HTR-8/SVneo (cell line): ENCODE measurements around the gene HBA2.
"Not testable (repeated sequence)": the region's sequence is repeated elsewhere in the genome, so short reads cannot be mapped to it uniquely, and the experiment has no call there.

Experiments
- DNase-seq: peaks from one replicate; pipeline ENCODE4 v3.0.0; 2011; ENCODE audit warnings: low spot score, mixed read lengths; ENCODE audit not compliant: insufficient read length
- FAIRE-seq: peaks from 2 replicates; lab custom pipeline; 2011; peaks lifted over from hg19 to GRCh38; lab: Jason Lieb, UNC

HBA2 gene

DNA sequence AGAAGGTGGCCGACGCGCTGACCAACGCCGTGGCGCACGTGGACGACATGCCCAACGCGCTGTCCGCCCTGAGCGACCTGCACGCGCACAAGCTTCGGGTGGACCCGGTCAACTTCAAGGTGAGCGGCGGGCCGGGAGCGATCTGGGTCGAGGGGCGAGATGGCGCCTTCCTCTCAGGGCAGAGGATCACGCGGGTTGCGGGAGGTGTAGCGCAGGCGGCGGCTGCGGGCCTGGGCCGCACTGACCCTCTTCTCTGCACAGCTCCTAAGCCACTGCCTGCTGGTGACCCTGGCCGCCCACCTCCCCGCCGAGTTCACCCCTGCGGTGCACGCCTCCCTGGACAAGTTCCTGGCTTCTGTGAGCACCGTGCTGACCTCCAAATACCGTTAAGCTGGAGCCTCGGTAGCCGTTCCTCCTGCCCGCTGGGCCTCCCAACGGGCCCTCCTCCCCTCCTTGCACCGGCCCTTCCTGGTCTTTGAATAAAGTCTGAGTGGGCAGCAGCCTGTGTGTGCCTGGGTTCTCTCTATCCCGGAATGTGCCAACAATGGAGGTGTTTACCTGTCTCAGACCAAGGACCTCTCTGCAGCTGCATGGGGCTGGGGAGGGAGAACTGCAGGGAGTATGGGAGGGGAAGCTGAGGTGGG, 657 bp downstream of the HBA2 start:
- not testable (repeated sequence) for DNase-seq, FAIRE-seq

DNA sequence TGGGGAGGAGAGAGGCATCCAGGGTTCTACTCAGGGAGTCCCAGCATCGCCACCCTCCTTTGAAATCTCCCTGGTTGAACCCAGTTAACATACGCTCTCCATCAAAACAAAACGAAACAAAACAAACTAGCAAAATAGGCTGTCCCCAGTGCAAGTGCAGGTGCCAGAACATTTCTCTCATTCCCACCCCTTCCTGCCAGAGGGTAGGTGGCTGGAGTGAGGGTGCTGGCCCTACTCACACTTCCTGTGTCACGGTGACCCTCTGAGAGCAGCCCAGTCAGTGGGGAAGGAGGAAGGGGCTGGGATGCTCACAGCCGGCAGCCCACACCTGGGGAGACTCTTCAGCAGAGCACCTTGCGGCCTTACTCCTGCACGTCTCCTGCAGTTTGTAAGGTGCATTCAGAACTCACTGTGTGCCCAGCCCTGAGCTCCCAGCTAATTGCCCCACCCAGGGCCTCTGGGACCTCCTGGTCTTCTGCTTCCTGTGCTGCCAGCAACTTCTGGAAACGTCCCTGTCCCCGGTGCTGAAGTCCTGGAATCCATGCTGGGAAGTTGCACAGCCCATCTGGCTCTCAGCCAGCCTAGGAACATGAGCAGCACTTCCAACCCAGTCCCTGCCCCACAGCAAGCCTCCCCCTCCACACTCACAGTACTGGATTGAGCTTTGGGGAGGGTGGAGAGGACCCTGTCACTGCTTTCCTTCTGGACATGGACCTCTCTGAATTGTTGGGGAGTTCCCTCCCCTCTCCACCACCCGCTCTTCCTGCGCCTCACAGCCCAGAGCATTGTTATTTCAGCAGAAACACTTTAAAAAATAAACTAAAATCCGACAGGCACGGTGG, 1.5 kb downstream of the HBA2 start:
- DNase-seq, FAIRE-seq: not testable (repeated sequence)

DNA sequence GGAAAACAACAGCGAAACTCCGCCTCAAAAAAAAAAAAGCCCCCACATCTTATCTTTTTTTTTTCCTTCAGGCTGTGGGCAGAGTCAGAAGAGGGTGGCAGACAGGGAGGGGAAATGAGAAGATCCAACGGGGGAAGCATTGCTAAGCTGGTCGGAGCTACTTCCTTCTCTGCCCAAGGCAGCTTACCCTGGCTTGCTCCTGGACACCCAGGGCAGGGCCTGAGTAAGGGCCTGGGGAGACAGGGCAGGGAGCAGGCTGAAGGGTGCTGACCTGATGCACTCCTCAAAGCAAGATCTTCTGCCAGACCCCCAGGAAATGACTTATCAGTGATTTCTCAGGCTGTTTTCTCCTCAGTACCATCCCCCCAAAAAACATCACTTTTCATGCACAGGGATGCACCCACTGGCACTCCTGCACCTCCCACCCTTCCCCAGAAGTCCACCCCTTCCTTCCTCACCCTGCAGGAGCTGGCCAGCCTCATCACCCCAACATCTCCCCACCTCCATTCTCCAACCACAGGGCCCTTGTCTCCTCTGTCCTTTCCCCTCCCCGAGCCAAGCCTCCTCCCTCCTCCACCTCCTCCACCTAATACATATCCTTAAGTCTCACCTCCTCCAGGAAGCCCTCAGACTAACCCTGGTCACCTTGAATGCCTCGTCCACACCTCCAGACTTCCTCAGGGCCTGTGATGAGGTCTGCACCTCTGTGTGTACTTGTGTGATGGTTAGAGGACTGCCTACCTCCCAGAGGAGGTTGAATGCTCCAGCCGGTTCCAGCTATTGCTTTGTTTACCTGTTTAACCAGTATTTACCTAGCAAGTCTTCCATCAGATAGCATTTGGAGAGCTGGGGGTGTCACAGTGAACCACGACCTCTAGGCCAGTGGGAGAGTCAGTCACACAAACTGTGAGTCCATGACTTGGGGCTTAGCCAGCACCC, 2.6 kb downstream of the HBA2 start:
- FAIRE-seq (no peak), DNase-seq (no peak)

DNA sequence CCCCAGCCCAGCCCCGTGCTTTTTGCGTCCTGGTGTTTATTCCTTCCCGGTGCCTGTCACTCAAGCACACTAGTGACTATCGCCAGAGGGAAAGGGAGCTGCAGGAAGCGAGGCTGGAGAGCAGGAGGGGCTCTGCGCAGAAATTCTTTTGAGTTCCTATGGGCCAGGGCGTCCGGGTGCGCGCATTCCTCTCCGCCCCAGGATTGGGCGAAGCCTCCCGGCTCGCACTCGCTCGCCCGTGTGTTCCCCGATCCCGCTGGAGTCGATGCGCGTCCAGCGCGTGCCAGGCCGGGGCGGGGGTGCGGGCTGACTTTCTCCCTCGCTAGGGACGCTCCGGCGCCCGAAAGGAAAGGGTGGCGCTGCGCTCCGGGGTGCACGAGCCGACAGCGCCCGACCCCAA, 3.3 kb downstream of the HBA2 start:
- DNase-seq: not testable (repeated sequence)
- FAIRE-seq: peak; percentile 59

DNA sequence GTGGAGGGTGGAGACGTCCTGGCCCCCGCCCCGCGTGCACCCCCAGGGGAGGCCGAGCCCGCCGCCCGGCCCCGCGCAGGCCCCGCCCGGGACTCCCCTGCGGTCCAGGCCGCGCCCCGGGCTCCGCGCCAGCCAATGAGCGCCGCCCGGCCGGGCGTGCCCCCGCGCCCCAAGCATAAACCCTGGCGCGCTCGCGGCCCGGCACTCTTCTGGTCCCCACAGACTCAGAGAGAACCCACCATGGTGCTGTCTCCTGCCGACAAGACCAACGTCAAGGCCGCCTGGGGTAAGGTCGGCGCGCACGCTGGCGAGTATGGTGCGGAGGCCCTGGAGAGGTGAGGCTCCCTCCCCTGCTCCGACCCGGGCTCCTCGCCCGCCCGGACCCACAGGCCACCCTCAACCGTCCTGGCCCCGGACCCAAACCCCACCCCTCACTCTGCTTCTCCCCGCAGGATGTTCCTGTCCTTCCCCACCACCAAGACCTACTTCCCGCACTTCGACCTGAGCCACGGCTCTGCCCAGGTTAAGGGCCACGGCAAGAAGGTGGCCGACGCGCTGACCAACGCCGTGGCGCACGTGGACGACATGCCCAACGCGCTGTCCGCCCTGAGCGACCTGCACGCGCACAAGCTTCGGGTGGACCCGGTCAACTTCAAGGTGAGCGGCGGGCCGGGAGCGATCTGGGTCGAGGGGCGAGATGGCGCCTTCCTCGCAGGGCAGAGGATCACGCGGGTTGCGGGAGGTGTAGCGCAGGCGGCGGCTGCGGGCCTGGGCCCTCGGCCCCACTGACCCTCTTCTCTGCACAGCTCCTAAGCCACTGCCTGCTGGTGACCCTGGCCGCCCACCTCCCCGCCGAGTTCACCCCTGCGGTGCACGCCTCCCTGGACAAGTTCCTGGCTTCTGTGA, 4.1 kb downstream of the HBA2 start, which contains the start of gene HBA1:
HBA1 (plus strand) TSS at position 204 of the 906 bp plus-strand sequence; CDS start at position 241, 37 bp downstream.
- not testable (repeated sequence) for DNase-seq, FAIRE-seq

DNA sequence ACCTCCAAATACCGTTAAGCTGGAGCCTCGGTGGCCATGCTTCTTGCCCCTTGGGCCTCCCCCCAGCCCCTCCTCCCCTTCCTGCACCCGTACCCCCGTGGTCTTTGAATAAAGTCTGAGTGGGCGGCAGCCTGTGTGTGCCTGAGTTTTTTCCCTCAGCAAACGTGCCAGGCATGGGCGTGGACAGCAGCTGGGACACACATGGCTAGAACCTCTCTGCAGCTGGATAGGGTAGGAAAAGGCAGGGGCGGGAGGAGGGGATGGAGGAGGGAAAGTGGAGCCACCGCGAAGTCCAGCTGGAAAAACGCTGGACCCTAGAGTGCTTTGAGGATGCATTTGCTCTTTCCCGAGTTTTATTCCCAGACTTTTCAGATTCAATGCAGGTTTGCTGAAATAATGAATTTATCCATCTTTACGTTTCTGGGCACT, 4.7 kb downstream of the HBA2 start:
- FAIRE-seq (no peak), DNase-seq (no peak)

DNA sequence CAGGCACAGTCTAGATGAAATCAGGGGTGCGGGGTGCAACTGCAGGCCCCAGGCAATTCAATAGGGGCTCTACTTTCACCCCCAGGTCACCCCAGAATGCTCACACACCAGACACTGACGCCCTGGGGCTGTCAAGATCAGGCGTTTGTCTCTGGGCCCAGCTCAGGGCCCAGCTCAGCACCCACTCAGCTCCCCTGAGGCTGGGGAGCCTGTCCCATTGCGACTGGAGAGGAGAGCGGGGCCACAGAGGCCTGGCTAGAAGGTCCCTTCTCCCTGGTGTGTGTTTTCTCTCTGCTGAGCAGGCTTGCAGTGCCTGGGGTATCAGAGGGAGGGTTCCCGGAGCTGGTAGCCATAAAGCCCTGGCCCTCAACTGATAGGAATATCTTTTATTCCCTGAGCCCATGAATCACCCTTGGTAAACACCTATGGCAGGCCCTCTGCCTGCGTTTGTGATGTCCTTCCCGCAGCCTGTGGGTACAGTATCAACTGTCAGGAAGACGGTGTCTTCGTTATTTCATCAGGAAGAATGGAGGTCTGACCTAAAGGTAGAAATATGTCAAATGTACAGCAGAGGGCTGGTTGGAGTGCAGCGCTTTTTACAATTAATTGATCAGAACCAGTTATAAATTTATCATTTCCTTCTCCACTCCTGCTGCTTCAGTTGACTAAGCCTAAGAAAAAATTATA, 5.4 kb downstream of the HBA2 start:
- DNase-seq: no peak
- no peak for FAIRE-seq

DNA sequence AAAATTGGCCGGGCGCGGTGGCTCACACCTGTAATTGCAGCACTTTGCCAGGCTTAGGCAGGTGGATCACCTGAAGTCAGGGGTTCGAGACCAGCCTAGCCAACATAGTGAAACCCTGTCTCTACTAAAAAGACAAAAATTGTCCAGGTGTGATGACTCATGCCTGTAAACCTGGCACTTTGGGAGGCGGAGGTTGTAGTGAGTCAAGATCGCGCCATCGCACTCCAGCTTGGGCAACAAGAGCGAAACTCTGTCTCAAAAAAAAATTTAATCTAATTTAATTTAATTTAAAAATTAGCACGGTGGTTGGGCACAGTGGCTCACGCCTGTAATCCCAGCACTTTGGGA, 6.0 kb downstream of the HBA2 start:
- DNase-seq (no peak), FAIRE-seq (no peak)

DNA sequence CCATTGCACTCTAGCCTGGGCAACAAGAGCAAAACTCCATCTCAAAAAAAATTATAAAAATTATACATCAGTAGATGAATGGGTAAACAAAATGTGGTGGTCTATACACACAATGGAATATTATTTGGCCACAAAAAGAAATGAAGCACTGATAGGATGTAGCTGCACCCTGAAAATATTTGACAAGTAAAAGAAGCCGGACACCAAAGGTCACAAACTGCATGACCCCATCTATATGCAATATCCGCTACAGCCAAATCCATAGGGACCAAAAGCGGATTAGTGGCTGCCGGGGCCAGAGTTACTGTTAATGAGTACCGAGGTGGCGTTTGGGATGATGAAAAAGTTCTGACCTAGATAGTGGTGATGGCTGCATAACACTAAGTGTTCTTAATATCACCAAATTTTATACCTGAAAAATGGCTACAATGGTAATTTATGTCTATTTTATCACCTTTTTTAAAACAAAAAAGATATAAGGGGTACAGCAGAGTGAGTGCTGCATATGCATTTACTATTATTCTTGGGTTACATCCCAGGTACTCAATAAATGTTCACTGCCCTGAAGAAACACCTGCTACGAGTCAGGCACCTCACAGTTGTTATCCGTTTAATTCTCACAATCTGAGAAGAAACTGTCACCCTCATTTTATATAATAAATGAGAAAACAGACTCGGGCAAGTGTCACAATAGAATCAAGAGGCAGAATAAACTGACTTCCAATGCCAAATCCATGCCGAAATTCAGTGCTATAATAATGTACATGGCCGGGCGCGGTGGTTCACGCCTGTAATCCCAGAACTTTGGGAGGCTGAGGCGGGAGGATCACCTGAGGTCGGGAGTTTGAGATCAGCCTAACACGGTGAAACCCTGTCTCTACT, 6.8 kb downstream of the HBA2 start:
- FAIRE-seq (no peak), DNase-seq (no peak)

DNA sequence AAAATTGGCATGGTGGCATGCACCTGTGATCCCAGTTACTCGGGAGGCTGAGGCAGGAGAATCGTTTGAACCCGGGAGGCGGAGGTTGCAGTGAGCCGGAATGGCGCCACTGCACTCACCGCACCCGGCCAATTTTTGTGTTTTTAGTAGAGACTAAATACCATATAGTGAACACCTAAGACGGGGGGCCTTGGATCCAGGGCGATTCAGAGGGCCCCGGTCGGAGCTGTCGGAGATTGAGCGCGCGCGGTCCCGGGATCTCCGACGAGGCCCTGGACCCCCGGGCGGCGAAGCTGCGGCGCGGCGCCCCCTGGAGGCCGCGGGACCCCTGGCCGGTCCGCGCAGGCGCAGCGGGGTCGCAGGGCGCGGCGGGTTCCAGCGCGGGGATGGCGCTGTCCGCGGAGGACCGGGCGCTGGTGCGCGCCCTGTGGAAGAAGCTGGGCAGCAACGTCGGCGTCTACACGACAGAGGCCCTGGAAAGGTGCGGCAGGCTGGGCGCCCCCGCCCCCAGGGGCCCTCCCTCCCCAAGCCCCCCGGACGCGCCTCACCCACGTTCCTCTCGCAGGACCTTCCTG, 7.5 kb downstream of the HBA2 start, which contains the start of gene HBQ1:
HBQ1 (plus strand) TSS at position 359 of the 575 bp plus-strand sequence; CDS start at position 387, 28 bp downstream.
- DNase-seq: peak; percentile 71
- no peak for FAIRE-seq

DNA sequence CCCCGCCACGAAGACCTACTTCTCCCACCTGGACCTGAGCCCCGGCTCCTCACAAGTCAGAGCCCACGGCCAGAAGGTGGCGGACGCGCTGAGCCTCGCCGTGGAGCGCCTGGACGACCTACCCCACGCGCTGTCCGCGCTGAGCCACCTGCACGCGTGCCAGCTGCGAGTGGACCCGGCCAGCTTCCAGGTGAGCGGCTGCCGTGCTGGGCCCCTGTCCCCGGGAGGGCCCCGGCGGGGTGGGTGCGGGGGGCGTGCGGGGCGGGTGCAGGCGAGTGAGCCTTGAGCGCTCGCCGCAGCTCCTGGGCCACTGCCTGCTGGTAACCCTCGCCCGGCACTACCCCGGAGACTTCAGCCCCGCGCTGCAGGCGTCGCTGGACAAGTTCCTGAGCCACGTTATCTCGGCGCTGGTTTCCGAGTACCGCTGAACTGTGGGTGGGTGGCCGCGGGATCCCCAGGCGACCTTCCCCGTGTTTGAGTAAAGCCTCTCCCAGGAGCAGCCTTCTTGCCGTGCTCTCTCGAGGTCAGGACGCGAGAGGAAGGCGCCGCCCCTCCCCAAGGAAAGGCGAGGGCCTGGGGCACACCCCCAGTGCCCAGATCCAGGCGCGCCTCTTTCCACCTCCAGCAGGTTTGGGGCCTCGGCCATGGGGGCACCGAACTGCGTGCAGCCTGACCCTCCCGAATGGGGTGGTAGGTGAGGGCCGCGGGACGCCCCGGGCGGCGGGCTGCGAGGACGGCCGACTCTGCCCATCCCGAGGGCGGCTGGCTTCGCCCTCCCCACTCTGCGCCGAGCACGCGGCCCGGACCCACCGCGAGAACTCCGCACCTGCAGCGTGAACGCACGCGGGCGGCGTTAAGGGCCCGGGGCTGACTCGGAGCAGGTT, 8.2 kb downstream of the HBA2 start:
- DNase-seq (peak; percentile 91), FAIRE-seq (peak; percentile 95)

DNA sequence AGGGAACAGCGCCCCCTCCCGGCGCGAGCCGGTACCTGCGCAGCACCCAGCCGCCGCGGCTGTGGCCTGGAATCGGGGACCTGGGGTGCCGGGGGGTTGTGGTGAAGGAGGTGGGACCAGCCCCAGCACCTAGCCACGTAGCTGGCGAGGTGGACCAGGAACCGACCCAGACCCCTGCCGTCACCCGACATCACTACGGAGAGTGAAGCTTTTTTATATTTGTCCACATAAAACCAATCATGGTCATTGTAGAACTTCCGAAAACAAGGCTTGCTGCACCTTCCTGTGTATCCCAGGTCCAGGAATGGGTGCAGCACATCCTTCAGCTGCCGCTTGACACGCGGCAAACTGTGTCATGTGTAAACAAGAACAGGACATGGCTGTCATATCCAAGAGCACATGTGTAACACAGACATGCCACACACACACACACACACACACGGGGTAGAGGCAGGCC, 8.9 kb downstream of the HBA2 start:
- DNase-seq: no peak
- no peak for FAIRE-seq

DNA sequence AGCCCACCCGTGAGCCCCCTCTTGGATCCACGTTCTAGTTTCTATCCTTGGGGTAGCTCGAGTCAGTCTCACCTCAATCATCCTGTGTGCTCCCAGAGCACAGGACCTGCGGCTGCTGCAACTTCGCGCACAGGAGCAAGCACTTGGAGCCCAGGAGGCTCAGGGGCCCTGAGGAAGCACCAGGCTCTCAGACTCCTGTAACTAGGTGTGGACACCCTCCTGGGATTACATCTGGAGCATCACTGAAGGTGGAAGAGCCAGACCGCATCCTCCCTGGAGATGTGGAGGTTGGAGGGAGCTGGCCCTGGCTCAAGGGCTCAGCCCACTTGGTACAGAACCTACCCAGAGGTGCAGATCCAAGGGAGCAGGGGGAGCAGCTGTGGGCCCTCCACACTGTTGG, 10.3 kb downstream of the HBA2 start:
- DNase-seq (no peak), FAIRE-seq (no peak)

DNA sequence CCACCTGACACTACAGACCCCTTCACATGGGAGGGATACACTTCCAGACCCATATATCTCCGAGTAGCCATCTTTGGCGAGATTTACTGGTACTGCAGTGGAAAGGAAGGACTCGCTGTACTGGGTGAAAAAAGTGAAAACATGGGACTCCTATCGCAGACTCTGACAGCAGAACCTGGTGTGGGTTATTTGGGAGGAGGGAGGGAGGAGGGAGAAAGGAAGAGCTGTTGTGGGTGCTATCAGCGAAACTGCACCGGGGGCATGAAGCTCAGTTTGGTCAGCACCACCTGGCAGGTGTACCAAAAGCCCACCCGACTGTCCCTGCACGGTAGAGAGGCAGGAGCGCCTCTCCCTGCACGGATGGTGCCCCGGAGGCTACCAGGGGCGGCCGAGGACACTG, 12.5 kb downstream of the HBA2 start:
- DNase-seq (no peak), FAIRE-seq (no peak)

DNA sequence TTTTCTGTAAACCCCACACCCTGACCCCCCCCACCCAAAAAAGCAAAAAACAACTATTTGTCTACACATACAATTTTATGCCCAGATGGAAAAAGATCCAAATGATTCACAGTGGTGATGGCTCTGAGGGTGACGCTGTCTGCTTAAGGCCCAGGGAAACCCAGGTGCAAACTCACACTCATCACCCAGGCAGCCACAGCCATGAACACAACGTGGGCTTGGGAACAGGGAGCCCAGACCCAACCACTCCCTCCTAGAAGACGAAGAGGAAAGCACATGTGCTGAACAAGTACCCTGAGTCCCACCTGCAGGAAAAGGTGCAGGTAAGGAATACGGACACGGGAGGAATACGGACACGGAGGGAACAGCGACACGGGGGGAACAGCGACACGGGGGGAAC, 13.0 kb downstream of the HBA2 start:
- DNase-seq (no peak), FAIRE-seq (no peak)

DNA sequence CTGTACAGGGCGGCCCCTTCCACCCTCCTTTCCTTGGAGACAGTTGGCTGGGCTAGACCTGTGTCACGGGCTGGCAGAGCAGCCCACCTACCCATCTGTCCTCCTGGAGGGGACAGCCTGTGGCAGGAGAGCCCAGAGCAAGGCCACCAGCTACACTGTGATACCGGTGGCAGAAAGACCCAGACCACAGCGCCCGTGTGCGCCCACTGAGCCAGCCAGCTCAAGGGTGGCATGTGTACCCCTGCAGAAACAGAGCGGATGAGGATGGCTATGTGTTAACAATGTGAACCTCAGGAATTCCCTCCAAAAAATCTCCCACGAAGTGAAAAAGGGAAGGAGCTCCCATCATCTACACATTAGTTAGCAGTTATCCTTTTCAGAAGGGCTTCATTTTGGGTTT, 14.7 kb downstream of the HBA2 start:
- no peak for DNase-seq
- no peak for FAIRE-seq
